ENCODE measurements around the gene TK2. TPM values are rescaled to one million over a fixed set of nuclear protein-coding genes. Genes with fewer than 3 reads are reported as not detected.

The TK2 gene
- total and polyA plus RNA-seq, 7 donors: 9.6 to 32.7 (median 17.6) TPM

DNA sequence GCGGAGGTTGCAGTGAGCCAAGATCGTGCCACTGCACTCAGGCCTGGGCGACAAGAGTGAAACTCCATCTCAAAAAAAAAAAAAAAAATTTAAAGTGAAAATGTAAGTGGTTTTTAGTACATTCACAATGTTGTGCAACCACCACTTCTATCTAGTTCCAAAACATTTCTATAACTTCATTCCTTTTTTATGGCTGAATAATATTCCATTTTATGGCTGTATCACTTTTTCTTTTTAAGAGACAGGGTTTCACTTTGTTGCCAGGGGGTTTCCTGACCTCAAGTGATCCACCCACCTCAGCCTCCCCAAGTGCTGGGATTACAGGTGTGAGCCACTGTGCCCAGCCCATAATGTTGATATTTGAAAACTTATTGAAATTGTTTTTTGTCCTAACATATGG, 42.9 kb upstream of the TK2 start:
- no peak overlapping the region for H3K4me3 ChIP-seq
- peaks cover 0 to 4% (median 0%) of the 10 kb centered on the region in 4 donors for H3K9me3 ChIP-seq
- H3K27me3 ChIP-seq: no peaks in the 10 kb centered on the region
- no peaks in the 10 kb centered on the region for H3K36me3 ChIP-seq
- H3K27ac ChIP-seq: no peak overlapping the region
- intact Hi-C loops (cut with DNase I): no loop called here
- TF ChIP-seq POLR2AphosphoS5 (IDR thresholded peaks at IDR 0.05) (no peak), EP300 (IDR thresholded peaks at IDR 0.05) (no peak), POLR2A (IDR thresholded peaks at IDR 0.05) (no peak)
- TF ChIP-seq, protein P1, sequence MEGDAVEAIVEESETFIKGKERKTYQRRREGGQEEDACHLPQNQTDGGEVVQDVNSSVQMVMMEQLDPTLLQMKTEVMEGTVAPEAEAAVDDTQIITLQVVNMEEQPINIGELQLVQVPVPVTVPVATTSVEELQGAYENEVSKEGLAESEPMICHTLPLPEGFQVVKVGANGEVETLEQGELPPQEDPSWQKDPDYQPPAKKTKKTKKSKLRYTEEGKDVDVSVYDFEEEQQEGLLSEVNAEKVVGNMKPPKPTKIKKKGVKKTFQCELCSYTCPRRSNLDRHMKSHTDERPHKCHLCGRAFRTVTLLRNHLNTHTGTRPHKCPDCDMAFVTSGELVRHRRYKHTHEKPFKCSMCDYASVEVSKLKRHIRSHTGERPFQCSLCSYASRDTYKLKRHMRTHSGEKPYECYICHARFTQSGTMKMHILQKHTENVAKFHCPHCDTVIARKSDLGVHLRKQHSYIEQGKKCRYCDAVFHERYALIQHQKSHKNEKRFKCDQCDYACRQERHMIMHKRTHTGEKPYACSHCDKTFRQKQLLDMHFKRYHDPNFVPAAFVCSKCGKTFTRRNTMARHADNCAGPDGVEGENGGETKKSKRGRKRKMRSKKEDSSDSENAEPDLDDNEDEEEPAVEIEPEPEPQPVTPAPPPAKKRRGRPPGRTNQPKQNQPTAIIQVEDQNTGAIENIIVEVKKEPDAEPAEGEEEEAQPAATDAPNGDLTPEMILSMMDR (IDR thresholded peaks at IDR 0.05): no peak
- WGBS, 2 donors: 96 to 98% methylated on average over 3 of the region's 3 CpGs
- H3K4me1 ChIP-seq: no peaks in the 10 kb centered on the region
- no peak for DNase-seq

DNA sequence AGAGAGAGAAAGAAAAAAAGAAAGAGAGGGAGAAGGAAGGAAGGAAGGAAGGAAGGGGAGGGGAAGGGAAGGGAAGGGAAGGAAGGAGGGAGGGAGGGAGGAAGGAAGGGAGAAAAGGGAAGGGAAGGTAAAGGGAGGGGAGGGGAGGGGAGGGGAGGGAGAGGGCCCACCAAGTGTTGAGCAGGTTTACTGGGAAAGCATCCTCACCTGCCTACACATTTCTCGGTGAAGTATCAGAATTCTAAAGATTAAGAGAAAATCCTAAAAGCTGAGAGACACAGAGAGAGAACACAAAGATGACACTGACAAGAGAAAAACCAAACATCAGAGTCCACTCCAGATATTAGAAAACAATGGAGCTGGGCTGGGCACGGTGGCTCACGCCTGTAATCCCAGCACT, 42.3 kb upstream of the TK2 start:
- H3K27me3 ChIP-seq: no peaks in the 10 kb centered on the region
- H3K4me1 ChIP-seq: no peaks in the 10 kb centered on the region
- no peak overlapping the region for H3K27ac ChIP-seq
- no peaks in the 10 kb centered on the region for H3K36me3 ChIP-seq
- DNase-seq: no peak
- peaks cover 0 to 4% (median 0%) of the 10 kb centered on the region in 4 donors for H3K9me3 ChIP-seq
- H3K4me3 ChIP-seq: no peak overlapping the region
- 92 to 97% methylated on average over 3 of the region's 3 CpGs for WGBS, 2 donors
- TF ChIP-seq POLR2A (IDR thresholded peaks at IDR 0.05) (no peak), EP300 (IDR thresholded peaks at IDR 0.05) (no peak), POLR2AphosphoS5 (IDR thresholded peaks at IDR 0.05) (no peak)
- TF ChIP-seq, protein P1 (IDR thresholded peaks at IDR 0.05): no peak
- intact Hi-C loops (cut with DNase I): no loop called here

DNA sequence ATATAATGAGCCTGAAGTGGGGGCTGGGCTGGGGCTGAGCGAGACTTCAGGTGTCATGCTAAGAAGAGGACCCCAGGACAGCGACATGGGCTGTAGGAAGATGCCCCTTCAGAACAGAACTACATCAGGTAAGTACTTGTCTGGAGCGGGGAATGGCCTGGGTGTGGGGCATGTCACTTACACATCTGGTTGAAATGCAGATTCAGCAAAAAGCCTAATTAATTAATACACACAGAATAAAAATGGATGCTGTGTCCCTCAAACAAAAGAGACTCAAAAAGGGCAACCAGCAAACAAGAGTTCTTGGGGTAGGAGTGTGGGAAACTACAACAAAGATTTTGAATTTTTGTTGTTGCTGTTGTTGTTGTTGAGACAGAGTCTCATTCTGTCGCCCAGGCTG, 41.1 kb upstream of the TK2 start:
- Histone ChIP-seq H3K27me3 (no peaks in the 10 kb centered on the region), H3K4me3 (no peak overlapping the region), H3K4me1 (no peaks in the 10 kb centered on the region), H3K27ac (no peak overlapping the region), H3K9me3 (peaks cover 0 to 4% (median 0%) of the 10 kb centered on the region in 4 donors), H3K36me3 (no peaks in the 10 kb centered on the region)
- intact Hi-C loops (cut with DNase I): no loop called here
- TF ChIP-seq EP300 (IDR thresholded peaks at IDR 0.05): no peak
- TF ChIP-seq POLR2AphosphoS5 (IDR thresholded peaks at IDR 0.05): no peak
- TF ChIP-seq, protein P1 (IDR thresholded peaks at IDR 0.05): no peak
- TF ChIP-seq POLR2A (IDR thresholded peaks at IDR 0.05): no peak
- DNase-seq: no peak
- 95 to 97% methylated on average over 4 of the region's 4 CpGs for WGBS, 2 donors

DNA sequence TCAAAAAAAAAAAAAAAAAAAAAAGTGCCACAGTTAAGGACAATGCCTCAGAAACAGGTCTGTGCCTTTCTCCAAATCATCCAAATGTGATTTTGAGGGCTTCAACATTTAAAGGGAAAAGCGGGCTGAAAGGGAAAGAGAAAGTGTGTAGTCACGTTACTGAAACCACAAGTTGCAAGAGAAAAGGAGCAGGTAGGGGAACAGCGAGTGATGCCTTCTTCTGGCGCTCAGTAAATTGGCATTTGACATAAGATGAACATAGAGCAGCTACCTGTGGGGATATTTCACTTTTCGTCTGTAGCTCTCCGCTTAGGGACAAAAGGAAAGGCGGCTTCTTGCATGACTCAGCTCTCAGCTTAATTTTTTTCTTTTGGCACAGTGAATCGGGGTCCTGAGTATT, 40.4 kb upstream of the TK2 start:
- DNase-seq: no peak
- TF ChIP-seq, protein P1 (IDR thresholded peaks at IDR 0.05): no peak
- TF ChIP-seq POLR2A (IDR thresholded peaks at IDR 0.05) (no peak), POLR2AphosphoS5 (IDR thresholded peaks at IDR 0.05) (no peak), EP300 (IDR thresholded peaks at IDR 0.05) (no peak)
- Histone ChIP-seq H3K27me3 (no peaks in the 10 kb centered on the region), H3K9me3 (peaks cover 0 to 4% (median 0%) of the 10 kb centered on the region in 4 donors), H3K4me1 (no peaks in the 10 kb centered on the region), H3K4me3 (no peak overlapping the region), H3K27ac (no peak overlapping the region), H3K36me3 (no peaks in the 10 kb centered on the region)
- intact Hi-C loops (cut with DNase I): no loop called here
- 47 to 83% methylated on average over 8 of the region's 8 CpGs for WGBS, 2 donors
